GM10266 (cell line): ENCODE measurements around the gene FAM118A.

Experiments used
- DNase-seq: peaks from one replicate; pipeline ENCODE4 v3.0.0; 2012; ENCODE audit errors: extremely low spot score
- TF ChIP-seq, protein P1 (sequence below): IDR thresholded peaks from 2 replicates; pipeline ENCODE4 v1.5.1; 2012; ENCODE audit warnings: mild to moderate bottlenecking, low read depth; ENCODE audit not compliant: control insufficient read depth, insufficient read depth; ENCODE audit errors: missing control alignments

The FAM118A gene

DNA sequence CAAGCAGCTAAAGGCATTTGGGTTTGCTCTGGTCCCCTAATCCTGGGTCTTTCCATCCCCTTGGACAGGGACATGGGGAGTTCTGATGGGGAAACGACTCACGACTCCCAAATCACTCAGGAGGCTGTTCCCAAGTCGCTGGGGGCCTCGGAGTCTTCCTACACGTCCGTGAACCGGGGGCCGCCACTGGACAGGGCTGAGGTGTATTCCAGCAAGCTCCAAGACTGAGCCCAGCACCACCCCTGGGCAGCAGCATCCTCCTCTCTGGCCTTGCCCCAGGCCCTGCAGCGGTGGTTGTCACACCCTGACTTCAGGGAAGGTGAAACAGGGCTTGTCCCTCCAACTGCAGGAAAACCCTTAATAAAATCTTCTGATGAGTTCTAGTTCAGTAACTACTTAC is 14.2 kb upstream of the FAM118A start:
- TF ChIP-seq, protein P1, sequence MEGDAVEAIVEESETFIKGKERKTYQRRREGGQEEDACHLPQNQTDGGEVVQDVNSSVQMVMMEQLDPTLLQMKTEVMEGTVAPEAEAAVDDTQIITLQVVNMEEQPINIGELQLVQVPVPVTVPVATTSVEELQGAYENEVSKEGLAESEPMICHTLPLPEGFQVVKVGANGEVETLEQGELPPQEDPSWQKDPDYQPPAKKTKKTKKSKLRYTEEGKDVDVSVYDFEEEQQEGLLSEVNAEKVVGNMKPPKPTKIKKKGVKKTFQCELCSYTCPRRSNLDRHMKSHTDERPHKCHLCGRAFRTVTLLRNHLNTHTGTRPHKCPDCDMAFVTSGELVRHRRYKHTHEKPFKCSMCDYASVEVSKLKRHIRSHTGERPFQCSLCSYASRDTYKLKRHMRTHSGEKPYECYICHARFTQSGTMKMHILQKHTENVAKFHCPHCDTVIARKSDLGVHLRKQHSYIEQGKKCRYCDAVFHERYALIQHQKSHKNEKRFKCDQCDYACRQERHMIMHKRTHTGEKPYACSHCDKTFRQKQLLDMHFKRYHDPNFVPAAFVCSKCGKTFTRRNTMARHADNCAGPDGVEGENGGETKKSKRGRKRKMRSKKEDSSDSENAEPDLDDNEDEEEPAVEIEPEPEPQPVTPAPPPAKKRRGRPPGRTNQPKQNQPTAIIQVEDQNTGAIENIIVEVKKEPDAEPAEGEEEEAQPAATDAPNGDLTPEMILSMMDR: no peak
- DNase-seq: no peak

DNA sequence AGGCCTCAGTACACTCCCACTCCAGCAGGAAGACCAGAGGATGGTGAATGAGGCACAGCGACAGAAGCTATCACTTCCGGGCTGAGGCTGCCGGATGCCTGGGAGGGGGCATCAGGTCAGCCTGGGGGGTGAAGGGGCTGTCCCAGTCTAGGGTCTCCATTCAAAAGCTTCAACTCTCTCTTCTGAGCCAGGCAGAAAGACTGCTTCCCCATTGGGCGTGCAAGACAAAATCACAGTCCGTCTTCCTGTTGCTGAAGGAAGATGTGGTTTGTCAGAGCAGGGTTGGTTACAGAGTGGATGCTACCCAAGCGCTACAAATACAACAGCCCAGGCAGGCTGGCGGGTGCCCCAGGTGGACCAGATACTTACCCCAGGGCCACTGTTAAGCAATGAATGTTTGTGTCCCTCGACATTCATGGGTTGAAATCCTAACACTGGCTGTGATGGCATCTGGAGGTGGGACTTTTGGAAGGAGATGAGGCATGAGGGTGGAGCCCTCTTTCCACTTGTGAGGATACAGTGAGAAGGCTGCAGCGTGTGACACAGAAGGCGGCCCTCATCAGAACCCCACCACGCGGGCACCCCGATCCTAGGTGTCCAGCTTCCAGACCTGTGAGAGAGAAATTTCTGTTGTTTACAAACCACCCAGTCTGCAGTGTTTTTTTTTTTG is 13.0 kb upstream of the FAM118A start:
- TF ChIP-seq, protein P1: no peak
- DNase-seq: no peak

DNA sequence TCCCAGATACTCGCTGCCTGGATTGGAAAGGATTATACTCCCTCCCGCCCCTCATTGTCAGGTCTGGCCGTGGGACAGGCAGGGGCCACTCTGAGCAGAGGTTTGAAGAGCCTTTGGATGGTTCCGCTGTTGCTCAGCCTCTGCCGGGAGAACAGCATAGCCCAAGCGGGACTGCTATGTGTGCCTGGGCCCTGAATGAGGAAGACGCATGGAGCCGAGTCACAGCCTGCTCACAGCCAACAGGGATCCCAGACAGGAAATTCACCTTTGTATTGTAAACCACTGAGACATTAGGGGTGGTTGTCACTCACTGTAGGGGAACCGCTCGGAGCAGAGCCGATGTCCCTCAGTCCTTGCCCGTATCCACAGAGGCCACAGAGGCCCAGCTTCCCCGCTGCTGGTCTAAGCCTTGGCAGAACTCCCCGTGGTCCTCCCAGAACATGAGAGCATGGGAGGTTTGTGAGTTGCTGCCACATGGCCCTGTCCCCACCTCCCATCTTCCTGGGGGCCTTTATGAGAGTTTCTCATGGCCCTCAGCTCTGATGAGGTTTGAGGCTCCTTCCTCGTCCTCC is 10.7 kb upstream of the FAM118A start:
- DNase-seq: no peak
- TF ChIP-seq, protein P1: no peak

DNA sequence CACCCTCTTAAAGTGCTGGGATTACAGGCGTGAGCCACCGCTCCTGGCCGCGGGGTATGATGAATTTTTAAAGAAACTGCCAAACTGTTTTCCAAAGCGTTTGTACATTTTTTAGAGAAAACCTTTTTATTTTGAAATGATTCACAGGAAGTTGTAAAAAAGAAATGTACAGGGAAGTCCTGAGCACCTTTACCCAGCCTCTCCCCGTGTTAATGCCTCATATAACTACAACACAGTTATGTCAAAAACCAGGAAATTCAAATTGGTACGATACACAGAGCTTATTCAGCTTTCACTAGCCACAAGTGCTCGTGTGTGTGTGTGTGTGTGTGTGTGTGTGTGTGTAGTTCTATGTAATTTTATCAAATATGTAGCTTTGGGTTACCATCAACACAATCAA is 7.0 kb upstream of the FAM118A start:
- no peak for DNase-seq
- TF ChIP-seq, protein P1: no peak

DNA sequence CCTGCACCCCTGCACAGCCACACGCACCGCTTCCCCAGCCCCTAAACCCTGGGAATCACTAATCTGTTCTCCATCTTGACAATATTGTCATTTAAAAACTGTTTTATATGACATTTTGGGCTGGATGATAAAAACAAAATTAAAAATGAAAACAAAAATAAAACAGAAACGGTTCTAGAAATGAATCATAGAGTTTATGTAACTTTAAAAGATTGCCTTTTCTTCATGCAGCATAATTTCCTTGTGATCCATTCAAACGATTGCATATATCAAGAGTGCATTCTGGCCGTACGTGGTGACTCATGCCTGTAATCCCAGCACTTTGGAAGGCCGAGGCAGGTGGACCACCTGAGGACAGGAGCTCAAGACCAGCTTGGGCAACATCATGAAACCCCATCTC is 6.6 kb upstream of the FAM118A start:
- TF ChIP-seq, protein P1: no peak
- DNase-seq: no peak

DNA sequence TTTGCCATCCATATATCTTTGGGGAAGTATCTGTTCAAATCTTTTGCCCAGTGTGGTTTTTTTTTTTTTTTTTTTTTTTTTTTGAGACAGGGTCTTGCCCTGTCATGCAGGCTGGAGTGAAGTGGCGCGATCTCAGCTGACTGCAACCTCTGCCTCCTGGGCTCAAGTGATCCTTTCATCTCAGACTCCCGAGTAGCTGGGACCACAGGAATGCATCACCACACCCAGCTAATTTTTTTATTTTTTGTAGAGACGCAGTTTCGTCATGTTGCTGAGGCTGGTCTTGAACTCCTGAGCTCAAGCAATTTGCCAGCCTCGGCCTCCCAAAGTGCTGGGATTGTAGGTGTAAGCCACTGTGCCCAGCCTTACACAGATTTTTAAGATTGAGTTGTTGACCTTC is 4.8 kb upstream of the FAM118A start:
- DNase-seq: no peak
- TF ChIP-seq, protein P1: no peak

DNA sequence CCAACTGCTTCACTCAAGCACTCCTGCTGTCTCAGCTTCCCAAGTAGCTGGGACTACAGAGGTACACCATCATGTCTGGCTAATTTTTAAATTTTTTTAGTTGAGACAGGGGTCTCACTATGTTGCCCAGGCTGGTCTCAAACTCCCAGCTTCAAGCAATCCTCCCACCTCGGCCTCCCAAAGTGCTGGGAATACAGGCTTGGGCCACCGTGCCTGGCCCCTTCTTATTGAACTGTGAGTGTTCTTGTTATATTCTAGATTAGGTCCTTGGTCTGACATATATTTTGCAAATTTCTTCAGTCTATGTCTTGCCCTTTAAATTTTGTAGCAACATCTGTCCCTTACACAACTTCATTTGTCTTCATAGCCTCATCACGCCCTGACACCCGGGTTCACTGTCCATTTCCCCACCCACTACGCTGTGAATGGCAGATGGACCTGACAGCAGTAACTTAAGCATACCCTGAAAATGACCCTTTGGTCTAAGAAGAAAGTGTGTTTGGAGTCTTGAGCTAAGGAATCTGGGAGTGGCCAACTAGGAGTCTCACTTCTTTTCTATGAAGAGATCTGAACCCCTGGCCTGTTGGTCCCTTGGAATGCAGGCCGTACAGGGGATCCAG is 4.2 kb upstream of the FAM118A start:
- TF ChIP-seq, protein P1: no peak
- no peak for DNase-seq
